ENCODE data around the gene FBXW12. TPM values are rescaled to one million over a fixed set of nuclear protein-coding genes. Genes with fewer than 3 reads are reported as not detected.

The FBXW12 gene
- polyA plus RNA-seq, 1 experiment, result not detected

DNA sequence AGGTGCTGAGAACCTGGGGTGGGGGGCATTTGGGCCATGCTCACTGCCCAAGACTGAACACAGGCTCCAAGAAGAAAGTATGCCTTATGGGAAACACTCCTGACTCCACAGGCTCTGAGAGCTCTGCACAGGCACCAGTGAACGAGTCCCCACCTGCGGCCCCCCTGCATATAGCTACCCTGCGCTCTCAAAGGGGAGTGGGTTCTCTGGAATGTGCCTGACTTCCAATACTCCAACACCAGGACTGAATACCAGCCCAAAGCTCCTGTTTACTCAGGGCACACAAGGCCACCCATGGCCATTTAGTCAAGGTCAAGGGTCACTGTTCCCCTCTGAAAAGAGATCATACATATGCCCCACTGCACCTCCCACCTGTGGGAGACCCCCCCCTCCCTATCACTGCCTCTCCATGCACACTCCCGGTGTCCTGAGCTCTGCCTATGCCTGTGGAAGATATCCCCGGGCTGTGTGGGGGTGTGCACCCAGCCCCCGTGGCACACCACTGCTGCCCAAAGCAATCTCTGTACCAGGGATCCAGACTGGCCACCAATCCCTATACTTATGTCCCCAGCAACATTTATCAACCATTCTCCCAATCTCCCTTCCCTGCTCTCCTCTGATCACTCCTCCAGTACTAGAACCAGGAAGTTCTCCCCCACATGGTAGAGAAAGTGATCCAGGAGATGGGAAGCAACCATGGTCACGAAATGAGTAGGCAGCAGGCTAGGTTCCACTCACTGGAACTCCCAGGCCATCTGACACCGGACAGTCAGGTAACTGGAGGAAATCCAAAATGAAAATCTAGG is 59.4 kb downstream of the FBXW12 start:
- Histone ChIP-seq H3K9me3 (ENCODE audit: control insufficient read depth, insufficient read depth, low read length) (no peaks in the 10 kb centered on the region), H3K27ac (ENCODE audit: low read depth, low read length) (peak overlapping the region; percentile 11), H3K4me3 (ENCODE audit: low read depth, low read length) (no peak overlapping the region), H3K27me3 (ENCODE audit: control insufficient read depth, insufficient read depth, low read length) (no peaks in the 10 kb centered on the region)
- no peak for DNase-seq (ENCODE audit: low read depth, low spot score)
- ChIA-PET POLR2A (interaction anchor here (0.6 kb wide), 1 partner anchor 193 kb away, joined by 5 read pairs; no protein-coding TSS in a partner anchor), CTCF (interaction anchor here (0.9 to 12.1 kb wide), 5 partner anchors 8 to 236 kb away, joined by 3 to 404 read pairs (median 7); partner anchors contain the start of genes CCDC51 and TMA7)
- TF ChIP-seq, protein P1, sequence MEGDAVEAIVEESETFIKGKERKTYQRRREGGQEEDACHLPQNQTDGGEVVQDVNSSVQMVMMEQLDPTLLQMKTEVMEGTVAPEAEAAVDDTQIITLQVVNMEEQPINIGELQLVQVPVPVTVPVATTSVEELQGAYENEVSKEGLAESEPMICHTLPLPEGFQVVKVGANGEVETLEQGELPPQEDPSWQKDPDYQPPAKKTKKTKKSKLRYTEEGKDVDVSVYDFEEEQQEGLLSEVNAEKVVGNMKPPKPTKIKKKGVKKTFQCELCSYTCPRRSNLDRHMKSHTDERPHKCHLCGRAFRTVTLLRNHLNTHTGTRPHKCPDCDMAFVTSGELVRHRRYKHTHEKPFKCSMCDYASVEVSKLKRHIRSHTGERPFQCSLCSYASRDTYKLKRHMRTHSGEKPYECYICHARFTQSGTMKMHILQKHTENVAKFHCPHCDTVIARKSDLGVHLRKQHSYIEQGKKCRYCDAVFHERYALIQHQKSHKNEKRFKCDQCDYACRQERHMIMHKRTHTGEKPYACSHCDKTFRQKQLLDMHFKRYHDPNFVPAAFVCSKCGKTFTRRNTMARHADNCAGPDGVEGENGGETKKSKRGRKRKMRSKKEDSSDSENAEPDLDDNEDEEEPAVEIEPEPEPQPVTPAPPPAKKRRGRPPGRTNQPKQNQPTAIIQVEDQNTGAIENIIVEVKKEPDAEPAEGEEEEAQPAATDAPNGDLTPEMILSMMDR (IDR thresholded peaks at IDR 0.05; ENCODE audit: low read depth, low read length), result no peak

DNA sequence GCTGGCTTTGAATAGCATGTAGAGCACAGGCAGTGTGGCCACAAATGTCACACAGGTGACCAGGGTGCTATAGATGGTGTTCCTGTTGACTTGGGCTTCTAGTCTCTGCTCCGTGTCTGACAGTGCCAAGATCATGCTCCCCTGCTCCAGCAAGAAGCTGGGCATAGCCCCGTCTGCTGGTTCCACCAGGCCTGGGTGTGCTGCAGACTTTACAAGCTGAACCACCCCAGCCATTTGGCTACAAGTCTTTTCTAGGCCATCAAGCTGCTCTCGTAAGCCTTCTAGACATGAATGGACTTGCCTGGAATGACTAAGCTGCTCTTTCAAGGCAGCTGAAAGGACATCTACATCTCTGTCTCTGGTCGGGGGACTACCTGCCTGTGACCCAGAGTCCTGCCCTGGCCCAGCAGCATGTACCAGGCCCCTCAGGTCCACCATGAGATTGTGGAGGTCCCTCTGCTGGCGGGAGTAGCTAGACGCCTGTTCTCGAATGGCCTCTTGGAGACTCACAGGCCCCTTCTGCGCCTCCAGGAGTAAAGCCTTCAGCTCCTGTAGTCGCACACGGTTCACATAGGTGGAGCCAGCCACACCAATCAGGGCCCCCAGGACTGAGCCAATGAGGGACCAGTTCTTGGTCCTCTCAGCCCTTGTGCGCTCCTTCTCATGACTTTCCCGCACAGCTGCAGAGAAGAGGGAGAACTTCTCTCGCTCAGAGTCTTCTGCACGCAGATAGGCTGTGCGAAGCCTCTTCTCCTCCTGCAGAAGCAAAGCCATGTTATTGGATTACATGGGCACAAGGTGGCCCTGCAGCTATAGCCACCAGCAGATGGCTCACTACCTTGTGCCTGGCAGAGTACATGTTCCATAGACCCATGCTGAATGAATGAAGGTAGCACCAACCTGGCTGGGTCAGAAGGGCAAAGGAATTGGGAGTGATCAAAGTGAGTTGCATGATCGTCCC is 60.7 kb downstream of the FBXW12 start:
- ChIA-PET POLR2A (interaction anchor here (0.5 to 0.6 kb wide), 2 partner anchors 108 to 194 kb away, joined by 4 to 5 read pairs; no protein-coding TSS in a partner anchor), CTCF (interaction anchor here (0.9 to 12.1 kb wide), 4 partner anchors 31 to 238 kb away, joined by 3 to 404 read pairs (median 204); no protein-coding TSS in a partner anchor)
- H3K4me3 ChIP-seq (ENCODE audit: low read depth, low read length), result no peak overlapping the region
- TF ChIP-seq, protein P1 (IDR thresholded peaks at IDR 0.05; ENCODE audit: low read depth, low read length), result no peak
- DNase-seq (ENCODE audit: low read depth, low spot score), result no peak
- H3K27ac ChIP-seq (ENCODE audit: low read depth, low read length), result no peak overlapping the region
- H3K9me3 ChIP-seq (ENCODE audit: control insufficient read depth, insufficient read depth, low read length), result no peaks in the 10 kb centered on the region
- no peaks in the 10 kb centered on the region for H3K27me3 ChIP-seq (ENCODE audit: control insufficient read depth, insufficient read depth, low read length)

DNA sequence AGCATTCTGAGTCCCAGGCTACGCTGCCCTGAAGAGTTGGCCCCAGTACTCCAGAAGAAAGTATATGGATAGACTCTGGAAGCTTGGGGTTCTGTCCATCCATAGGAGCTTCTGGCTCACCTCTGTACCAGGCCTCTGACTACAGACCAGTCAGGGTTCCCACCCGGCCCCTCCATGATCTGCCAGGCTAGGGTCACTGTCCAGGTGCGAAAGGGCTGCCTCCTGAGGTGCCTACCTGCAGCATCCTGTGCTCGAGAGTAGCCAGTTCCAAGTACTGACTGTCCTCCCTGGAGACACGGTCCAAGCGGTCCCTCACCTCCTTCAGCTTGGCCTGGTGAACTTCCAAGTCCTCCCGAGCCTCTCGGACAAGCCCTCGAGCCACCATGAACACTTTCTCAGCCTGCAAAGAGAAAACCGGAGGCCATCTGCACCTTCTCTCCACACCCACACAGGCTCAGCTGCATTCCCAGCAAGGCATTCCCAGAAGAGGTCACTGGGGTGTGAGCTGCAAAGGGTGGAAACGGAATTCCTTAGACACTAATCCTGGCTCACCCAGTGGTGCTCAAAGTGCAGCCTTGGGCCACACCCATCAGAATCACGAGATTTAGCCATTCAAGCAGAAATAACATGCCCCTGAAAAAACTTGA is 61.6 kb downstream of the FBXW12 start:
- ChIA-PET CTCF (interaction anchor here (0.6 to 12.1 kb wide), 4 partner anchors 32 to 239 kb away, joined by 5 to 404 read pairs (median 204); no protein-coding TSS in a partner anchor), POLR2A (no interaction called here)
- H3K27ac ChIP-seq (ENCODE audit: low read depth, low read length), result no peak overlapping the region
- TF ChIP-seq, protein P1 (IDR thresholded peaks at IDR 0.05; ENCODE audit: low read depth, low read length), result no peak
- no peaks in the 10 kb centered on the region for H3K27me3 ChIP-seq (ENCODE audit: control insufficient read depth, insufficient read depth, low read length)
- no peak overlapping the region for H3K4me3 ChIP-seq (ENCODE audit: low read depth, low read length)
- DNase-seq (ENCODE audit: low read depth, low spot score), result no peak
- H3K9me3 ChIP-seq (ENCODE audit: control insufficient read depth, insufficient read depth, low read length), result no peaks in the 10 kb centered on the region

DNA sequence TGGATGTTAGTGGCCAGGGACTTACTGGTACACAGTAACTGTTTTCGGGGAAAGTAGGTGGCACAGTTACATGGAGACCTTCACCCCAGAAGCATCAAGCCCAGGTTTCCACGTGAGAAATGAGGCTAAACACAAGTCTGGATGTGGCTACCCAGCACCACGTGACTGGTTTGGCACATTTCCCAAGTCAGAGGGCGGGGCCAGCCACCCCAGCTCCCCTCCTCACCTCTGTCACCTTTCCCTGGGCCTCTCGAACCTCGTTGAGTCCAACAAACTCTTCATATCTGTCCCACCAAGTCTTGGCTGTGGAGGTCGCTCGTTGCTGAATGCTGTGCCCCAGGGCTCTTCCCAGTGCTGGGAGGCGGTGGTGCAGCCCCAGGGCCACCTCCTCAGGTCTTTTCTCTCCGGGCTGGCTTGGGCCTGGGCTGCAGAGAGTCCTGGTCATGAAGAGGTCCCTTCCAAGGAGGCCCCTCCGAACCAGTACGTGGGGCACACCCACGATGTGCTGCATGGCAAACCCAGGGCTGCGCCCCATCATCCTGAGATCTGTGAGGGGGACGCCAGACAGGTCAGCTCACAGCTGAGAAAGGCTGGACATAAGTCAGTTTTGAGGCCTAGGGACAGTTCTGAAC is 62.7 kb downstream of the FBXW12 start:
- Histone ChIP-seq H3K9me3 (ENCODE audit: control insufficient read depth, insufficient read depth, low read length) (no peaks in the 10 kb centered on the region), H3K27ac (ENCODE audit: low read depth, low read length) (no peak overlapping the region), H3K27me3 (ENCODE audit: control insufficient read depth, insufficient read depth, low read length) (no peaks in the 10 kb centered on the region), H3K4me3 (ENCODE audit: low read depth, low read length) (no peak overlapping the region)
- CTCF ChIA-PET, result interaction anchor here (1.3 to 12.1 kb wide), 9 partner anchors 9 to 242 kb away, joined by 5 to 404 read pairs (median 47); partner anchors contain the start of gene ATRIP
- POLR2A ChIA-PET, result no interaction called here
- no peak for DNase-seq (ENCODE audit: low read depth, low spot score)
- TF ChIP-seq, protein P1 (IDR thresholded peaks at IDR 0.05; ENCODE audit: low read depth, low read length), result no peak

Measured in AG04450 (cell line).